Fibroblast of lung (primary cell): Measurements from ENCODE around the gene STK10.

Source experiments
- EZH2 ChIP-seq: IDR thresholded peaks from 2 replicates; pipeline ENCODE4 v1.5.1; 2012; ENCODE audit warnings: low read length, control low read depth, mild to moderate bottlenecking; ENCODE audit errors: missing control alignments
- TF ChIP-seq, protein P1 (sequence below), 2 donors: IDR thresholded peaks in 1 of 2; conservative IDR thresholded peaks in 1 of 2; 1 replicate in 1 of 2; 2 replicates in 1 of 2; pipeline ENCODE4 v1.5.1; 2011 to 2012; ENCODE audit warnings: low read length in 2 of 2, control low read depth in 1 of 2, inconsistent platforms in 1 of 2, low read depth in 1 of 2, mild to moderate bottlenecking in 1 of 2

DNA sequence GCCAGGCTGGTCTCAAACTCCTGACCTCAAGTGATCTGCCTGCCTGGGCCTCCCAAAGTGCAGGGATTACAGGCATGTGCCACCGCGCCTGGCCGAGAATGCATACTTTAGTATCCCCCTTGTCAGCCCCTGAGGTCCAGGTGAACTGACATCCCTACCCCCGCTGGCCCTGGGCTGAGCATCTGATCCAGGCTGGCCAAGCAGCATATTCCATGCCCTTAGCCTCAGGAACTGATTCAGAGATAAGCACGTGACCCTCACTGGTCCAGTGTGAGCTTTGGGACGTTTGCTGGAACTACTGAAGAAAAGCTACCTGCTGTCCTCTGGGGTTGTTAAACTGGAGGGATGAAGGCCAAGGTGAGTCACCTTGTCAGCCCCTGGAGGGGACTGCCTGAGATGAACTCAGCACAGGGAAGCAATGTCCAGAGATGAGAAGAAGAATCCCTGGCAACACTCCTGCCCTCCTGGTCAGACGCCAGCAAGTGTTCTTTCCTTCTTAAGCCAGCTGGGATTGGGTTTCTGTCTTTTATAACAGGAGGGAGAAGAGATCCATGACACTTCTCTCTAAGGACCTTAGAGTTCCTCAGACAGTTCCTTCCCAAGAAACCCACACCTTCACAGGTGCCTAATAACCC, 122.5 kb downstream of the STK10 start:
- TF ChIP-seq, protein P1, sequence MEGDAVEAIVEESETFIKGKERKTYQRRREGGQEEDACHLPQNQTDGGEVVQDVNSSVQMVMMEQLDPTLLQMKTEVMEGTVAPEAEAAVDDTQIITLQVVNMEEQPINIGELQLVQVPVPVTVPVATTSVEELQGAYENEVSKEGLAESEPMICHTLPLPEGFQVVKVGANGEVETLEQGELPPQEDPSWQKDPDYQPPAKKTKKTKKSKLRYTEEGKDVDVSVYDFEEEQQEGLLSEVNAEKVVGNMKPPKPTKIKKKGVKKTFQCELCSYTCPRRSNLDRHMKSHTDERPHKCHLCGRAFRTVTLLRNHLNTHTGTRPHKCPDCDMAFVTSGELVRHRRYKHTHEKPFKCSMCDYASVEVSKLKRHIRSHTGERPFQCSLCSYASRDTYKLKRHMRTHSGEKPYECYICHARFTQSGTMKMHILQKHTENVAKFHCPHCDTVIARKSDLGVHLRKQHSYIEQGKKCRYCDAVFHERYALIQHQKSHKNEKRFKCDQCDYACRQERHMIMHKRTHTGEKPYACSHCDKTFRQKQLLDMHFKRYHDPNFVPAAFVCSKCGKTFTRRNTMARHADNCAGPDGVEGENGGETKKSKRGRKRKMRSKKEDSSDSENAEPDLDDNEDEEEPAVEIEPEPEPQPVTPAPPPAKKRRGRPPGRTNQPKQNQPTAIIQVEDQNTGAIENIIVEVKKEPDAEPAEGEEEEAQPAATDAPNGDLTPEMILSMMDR (conservative IDR thresholded peaks at IDR 0.05 in 1 of 2, IDR thresholded peaks at IDR 0.05 in 1 of 2; ENCODE audit: low read depth in 1 of 2, low read length in 2 of 2) = no peak
- TF ChIP-seq EZH2 = no peak
